ENCODE measurements around the gene PHOSPHO1.

PHOSPHO1 gene

GRCh38 chr17:49217651-49218413, 12.8 kb downstream of the PHOSPHO1 start:
- H3K4me3 ChIP-seq (replicated peaks; ENCODE audit: low read depth, low read length): no peak overlapping the region
- TF ChIP-seq, protein P1, sequence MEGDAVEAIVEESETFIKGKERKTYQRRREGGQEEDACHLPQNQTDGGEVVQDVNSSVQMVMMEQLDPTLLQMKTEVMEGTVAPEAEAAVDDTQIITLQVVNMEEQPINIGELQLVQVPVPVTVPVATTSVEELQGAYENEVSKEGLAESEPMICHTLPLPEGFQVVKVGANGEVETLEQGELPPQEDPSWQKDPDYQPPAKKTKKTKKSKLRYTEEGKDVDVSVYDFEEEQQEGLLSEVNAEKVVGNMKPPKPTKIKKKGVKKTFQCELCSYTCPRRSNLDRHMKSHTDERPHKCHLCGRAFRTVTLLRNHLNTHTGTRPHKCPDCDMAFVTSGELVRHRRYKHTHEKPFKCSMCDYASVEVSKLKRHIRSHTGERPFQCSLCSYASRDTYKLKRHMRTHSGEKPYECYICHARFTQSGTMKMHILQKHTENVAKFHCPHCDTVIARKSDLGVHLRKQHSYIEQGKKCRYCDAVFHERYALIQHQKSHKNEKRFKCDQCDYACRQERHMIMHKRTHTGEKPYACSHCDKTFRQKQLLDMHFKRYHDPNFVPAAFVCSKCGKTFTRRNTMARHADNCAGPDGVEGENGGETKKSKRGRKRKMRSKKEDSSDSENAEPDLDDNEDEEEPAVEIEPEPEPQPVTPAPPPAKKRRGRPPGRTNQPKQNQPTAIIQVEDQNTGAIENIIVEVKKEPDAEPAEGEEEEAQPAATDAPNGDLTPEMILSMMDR (IDR thresholded peaks at IDR 0.05; ENCODE audit: low read length, missing control alignments): no peak
- no peak for DNase-seq (ENCODE audit: low read depth)

- DNase-seq (ENCODE audit: low read depth): no peak
- TF ChIP-seq, protein P1 (IDR thresholded peaks at IDR 0.05; ENCODE audit: low read length, missing control alignments): no peak
- no peak overlapping the region for H3K4me3 ChIP-seq (replicated peaks; ENCODE audit: low read depth, low read length)
These were observed 13.5 kb downstream of the PHOSPHO1 start for GRCh38 chr17:49216953-49217650.

GRCh38 chr17:49216482-49216881, 14.1 kb downstream of the PHOSPHO1 start:
- no peak overlapping the region for H3K4me3 ChIP-seq (replicated peaks; ENCODE audit: low read depth, low read length)
- TF ChIP-seq, protein P1 (IDR thresholded peaks at IDR 0.05; ENCODE audit: low read length, missing control alignments): no peak
- DNase-seq (ENCODE audit: low read depth): no peak

GRCh38 chr17:49214676-49215360, 15.8 kb downstream of the PHOSPHO1 start:
- TF ChIP-seq, protein P1 (IDR thresholded peaks at IDR 0.05; ENCODE audit: low read length, missing control alignments): no peak
- DNase-seq (ENCODE audit: low read depth): no peak
- H3K4me3 ChIP-seq (replicated peaks; ENCODE audit: low read depth, low read length): no peak overlapping the region

- no peak for DNase-seq (ENCODE audit: low read depth)
- TF ChIP-seq, protein P1 (IDR thresholded peaks at IDR 0.05; ENCODE audit: low read length, missing control alignments): no peak
- H3K4me3 ChIP-seq (replicated peaks; ENCODE audit: low read depth, low read length): no peak overlapping the region
These were observed 16.7 kb downstream of the PHOSPHO1 start for GRCh38 chr17:49213847-49214246.

GRCh38 chr17:49213399-49213798, 17.2 kb downstream of the PHOSPHO1 start:
- H3K4me3 ChIP-seq (replicated peaks; ENCODE audit: low read depth, low read length): no peak overlapping the region
- DNase-seq (ENCODE audit: low read depth): no peak
- TF ChIP-seq, protein P1 (IDR thresholded peaks at IDR 0.05; ENCODE audit: low read length, missing control alignments): no peak

Measured in fibroblast of pulmonary artery (primary cell).